WTC11 (cell line): Measurements from ENCODE around the gene GPC5. TPM values are rescaled to one million over a fixed set of nuclear protein-coding genes. Genes with fewer than 3 reads are reported as not detected.

ENCODE experiments used
- ATAC-seq: fragments of 200-7000 bp; cut with Tn5 transposase; 2 replicates; pipeline ENCODE4 v1.10.0; 2021; ENCODE audit warnings: mild to moderate bottlenecking, moderate library complexity
- CTCF ChIA-PET: fragments of 300-600 bp; sonication (Branson Sonifier 250); formaldehyde crosslinking; loops from one replicate; lab custom pipeline; 2021; ENCODE audit warnings: antibody characterized with exemption; lab: Charles Lee
- POLR2A ChIA-PET: fragments of 350-600 bp; sonication (Branson Sonifier 250); formaldehyde crosslinking; loops from one replicate; lab custom pipeline; 2021; ENCODE audit warnings: antibody characterized with exemption; lab: Charles Lee
- DNase-seq: peaks from one replicate; pipeline ENCODE4 v3.0.0; 2021; ENCODE audit warnings: low spot score
- H3K27ac Mint-ChIP-seq: 2 replicates; pipeline ENCODE4 v1.8.0; 2021; ENCODE audit warnings: mixed read lengths
- H3K27me3 Mint-ChIP-seq: 2 replicates; pipeline ENCODE4 v1.8.0; 2021; ENCODE audit warnings: low read depth, mild to moderate bottlenecking, moderate library complexity, mixed read lengths
- H3K36me3 Mint-ChIP-seq: 2 replicates; pipeline ENCODE4 v1.8.0; 2021; ENCODE audit warnings: mixed read lengths
- H3K4me1 Mint-ChIP-seq: 2 replicates; pipeline ENCODE4 v1.8.0; 2022; ENCODE audit warnings: mixed read lengths
- H3K4me3 Mint-ChIP-seq: 2 replicates; pipeline ENCODE4 v1.8.0; 2021; ENCODE audit warnings: mild to moderate bottlenecking, moderate library complexity, mixed read lengths
- H3K9me3 Mint-ChIP-seq: 2 replicates; pipeline ENCODE4 v1.8.0; 2021; ENCODE audit warnings: mixed read lengths
- AFF4 ChIP-seq: sonication (generic); formaldehyde crosslinking; IDR thresholded peaks from 2 replicates; pipeline ENCODE4 v1.8.1; 2023; ENCODE audit warnings: mild to moderate bottlenecking, missing genetic modification reagents, borderline replicate concordance
- CDX4 ChIP-seq: fragments of 250-450 bp; sonication (Bioruptor Pico); IDR thresholded peaks from 2 replicates; pipeline ENCODE4 v1.9.0; 2021; ENCODE audit warnings: moderate library complexity, mild to moderate bottlenecking, inconsistent platforms, borderline replicate concordance
- E2F5 ChIP-seq: sonication (generic); formaldehyde crosslinking; IDR thresholded peaks from 2 replicates; pipeline ENCODE4 v1.8.1; 2022; ENCODE audit warnings: mild to moderate bottlenecking, moderate library complexity, missing genetic modification reagents
- EMX1 ChIP-seq: fragments of 250-450 bp; sonication (Bioruptor Pico); IDR thresholded peaks from 2 replicates; pipeline ENCODE4 v1.8.0; 2021; ENCODE audit warnings: mild to moderate bottlenecking
- ERG ChIP-seq: fragments of 250-450 bp; sonication (Bioruptor Pico); IDR thresholded peaks from 2 replicates; pipeline ENCODE4 v1.8.0; 2021; ENCODE audit warnings: mild to moderate bottlenecking
- MAX ChIP-seq: sonication (generic); formaldehyde crosslinking; IDR thresholded peaks from 2 replicates; pipeline ENCODE4 v1.8.0; 2022; ENCODE audit warnings: mild to moderate bottlenecking, missing genetic modification reagents
- NFATC4 ChIP-seq: fragments of 250-450 bp; sonication (Bioruptor Pico); IDR thresholded peaks from 2 replicates; pipeline ENCODE4 v1.9.0; 2021; ENCODE audit warnings: mild to moderate bottlenecking
- NR2C2 ChIP-seq: sonication (generic); formaldehyde crosslinking; IDR thresholded peaks from 2 replicates; pipeline ENCODE4 v1.8.0; 2022; ENCODE audit warnings: mild to moderate bottlenecking, missing genetic modification reagents
- NR3C1 ChIP-seq: sonication (generic); formaldehyde crosslinking; conservative IDR thresholded peaks from 2 replicates; pipeline ENCODE4 v1.8.1; 2023; ENCODE audit warnings: low read depth, mild to moderate bottlenecking, missing genetic modification reagents
- PRDM15 ChIP-seq: sonication (generic); formaldehyde crosslinking; IDR thresholded peaks from 2 replicates; pipeline ENCODE4 v1.8.0; 2022; ENCODE audit warnings: missing genetic modification reagents
- PREB ChIP-seq: sonication (generic); formaldehyde crosslinking; IDR thresholded peaks from 2 replicates; pipeline ENCODE4 v1.8.1; 2022; ENCODE audit warnings: mild to moderate bottlenecking, missing genetic modification reagents, moderate library complexity, borderline replicate concordance
- RORB ChIP-seq: fragments of 250-450 bp; sonication (Bioruptor Pico); IDR thresholded peaks from 2 replicates; pipeline ENCODE4 v1.9.0; 2021; ENCODE audit warnings: mild to moderate bottlenecking
- SOX15 ChIP-seq: fragments of 250-450 bp; sonication (Bioruptor Pico); IDR thresholded peaks from 2 replicates; pipeline ENCODE4 v1.9.0; 2021; ENCODE audit warnings: mild to moderate bottlenecking
- TCF7 ChIP-seq: sonication (generic); formaldehyde crosslinking; IDR thresholded peaks from 2 replicates; pipeline ENCODE4 v1.8.0; 2022; ENCODE audit warnings: mild to moderate bottlenecking, low read depth, missing genetic modification reagents, moderate library complexity
- ZBTB43 ChIP-seq: sonication (generic); formaldehyde crosslinking; IDR thresholded peaks from 2 replicates; pipeline ENCODE4 v1.8.1; 2023; ENCODE audit warnings: mild to moderate bottlenecking, missing genetic modification reagents
- ZMAT4 ChIP-seq: fragments of 250-450 bp; sonication (Bioruptor Pico); IDR thresholded peaks from 2 replicates; pipeline ENCODE4 v1.9.0; 2021; ENCODE audit warnings: mild to moderate bottlenecking
- ZNF138 ChIP-seq: sonication (generic); formaldehyde crosslinking; conservative IDR thresholded peaks from 2 replicates; pipeline ENCODE4 v1.8.1; 2022; ENCODE audit warnings: mild to moderate bottlenecking, moderate library complexity, missing genetic modification reagents
- ZNF219 ChIP-seq: sonication (generic); formaldehyde crosslinking; IDR thresholded peaks from 2 replicates; pipeline ENCODE4 v1.8.0; 2023; ENCODE audit warnings: missing genetic modification reagents, mild to moderate bottlenecking, borderline replicate concordance
- ZNF416 ChIP-seq: fragments of 250-450 bp; sonication (Bioruptor Pico); IDR thresholded peaks from 2 replicates; pipeline ENCODE4 v1.9.0; 2021; ENCODE audit warnings: mild to moderate bottlenecking, inconsistent platforms
- ZNF512 ChIP-seq: sonication (generic); formaldehyde crosslinking; IDR thresholded peaks from 2 replicates; pipeline ENCODE4 v1.8.1; 2022; ENCODE audit warnings: missing genetic modification reagents, borderline replicate concordance
- total RNA-seq: library from RNA; stranded (reverse); gene quantifications from 3 replicates; pipeline ENCODE4 v1.2.3, GENCODE V29; 2021

The GPC5 gene
- total RNA-seq, 1 experiment from 2014 or later, result 0.46 TPM

GRCh38 chr13:92262100-92262788 lies 863.8 kb downstream of the GPC5 start (continued):
- TF ChIP-seq AFF4 (CRISPR knock-in tag), result no peak
- TF ChIP-seq ERG, result no peak

- H3K9me3 Mint-ChIP-seq, result no peaks in the 10 kb centered on the region
- DNase-seq, result no peak
- H3K36me3 Mint-ChIP-seq, result no peaks in the 10 kb centered on the region
- no peak overlapping the region for H3K4me3 Mint-ChIP-seq
- peaks cover 22% of the 10 kb centered on the region for H3K4me1 Mint-ChIP-seq
- TF ChIP-seq PRDM15 (CRISPR knock-in tag) (no peak), CDX4 (no peak), E2F5 (CRISPR knock-in tag) (no peak), ZBTB43 (no peak), MAX (CRISPR knock-in tag) (no peak), ZNF416 (CRISPR knock-in tag) (no peak), ZNF219 (CRISPR knock-in tag) (no peak), EMX1 (CRISPR knock-in tag) (no peak), ZNF512 (CRISPR knock-in tag) (no peak), ZNF138 (CRISPR knock-in tag) (no peak), RORB (CRISPR knock-in tag) (no peak), NFATC4 (CRISPR knock-in tag) (no peak), NR3C1 (CRISPR knock-in tag) (no peak), NR2C2 (no peak), ZMAT4 (CRISPR knock-in tag) (no peak), SOX15 (CRISPR knock-in tag) (no peak), TCF7 (CRISPR knock-in tag) (no peak), PREB (CRISPR knock-in tag) (no peak)
- TF ChIP-seq, all 79 proteins: peak for 0
- Mint-ChIP-seq H3K27ac (0 out of 2 replicates have a peak overlapping the region, but pooled peaks have one; percentile 4), H3K27me3 (no peaks in the 10 kb centered on the region)
- no peak for ATAC-seq
- ChIA-PET POLR2A (no interaction called here), CTCF (interaction anchor here (1.1 kb wide), 1 partner anchor 16 kb away, joined by 3 read pairs; no protein-coding TSS in a partner anchor)
These were observed 867.0 kb downstream of the GPC5 start for GRCh38 chr13:92265408-92265807.
